A549 (cell line): Measurements from ENCODE around the gene SS18L1. TPM values are rescaled to one million over a fixed set of nuclear protein-coding genes. Genes with fewer than 3 reads are reported as not detected.

Experiments used
- ATAC-seq, 2 experiments: fragments of 200-7000 bp in 1 of 2; fragments of >200 bp in 1 of 2; cut with Nextera tagmentation in 1 of 2; cut with Tn5 transposase in 1 of 2; 3 replicates each; pipeline versions ENCODE4 v1.8.0 to v1.9.1; 2018 to 2020; ENCODE audit warnings: mild to moderate bottlenecking in 1 of 2, moderate library complexity in 1 of 2
- CTCF ChIA-PET: fragments of 300-600 bp; sonication (Branson Sonifier 250); formaldehyde crosslinking; extraction: SDS; loops from one replicate; lab custom pipeline; 2021; ENCODE audit warnings: antibody characterized with exemption, inconsistent platforms; lab: Yijun Ruan, JAX
- POLR2A ChIA-PET: fragments of 350-600 bp; formaldehyde crosslinking; extraction: SDS; loops from one replicate; lab custom pipeline; 2021; ENCODE audit warnings: antibody characterized with exemption, inconsistent platforms; lab: Yijun Ruan, JAX
- DNase-seq, 2 experiments: peaks; one replicate each; pipeline versions ENCODE4 v3.0.0 to v3.0.0-alpha.2; 2011 to 2016; ENCODE audit warnings: low read depth in 1 of 2, low spot score in 1 of 2
- FAIRE-seq: peaks from 2 replicates; lab custom pipeline; 2011; peaks lifted over from hg19 to GRCh38; lab: Jason Lieb, UNC
- H3K27ac ChIP-seq, 2 experiments: fragments of >200 bp; sonication (Bioruptor Twin); formaldehyde crosslinking; 3 replicates each; pipeline ENCODE4 v1.5.1; 2016 to 2017
- H3K4me1 ChIP-seq: fragments of >200 bp; sonication (Bioruptor Twin); formaldehyde crosslinking; 3 replicates; pipeline ENCODE4 v1.6.1; 2016
- H3K4me2 ChIP-seq: fragments of >200 bp; sonication (Bioruptor Twin); formaldehyde crosslinking; 3 replicates; pipeline ENCODE4 v1.6.1; 2016
- H3K4me3 ChIP-seq: fragments of >200 bp; sonication (Bioruptor Twin); formaldehyde crosslinking; 3 replicates; pipeline ENCODE4 v1.5.1; 2016
- H3K9me3 ChIP-seq: fragments of >200 bp; sonication (Bioruptor Twin); formaldehyde crosslinking; 3 replicates; pipeline ENCODE4 v1.6.1; 2016
- BHLHE40 ChIP-seq: IDR thresholded peaks from 2 replicates; pipeline ENCODE4 v1.6.1; 2012; ENCODE audit warnings: low read depth, low read length, inconsistent platforms
- CHD4 ChIP-seq: fragments of 200-600 bp; sonication (generic); IDR thresholded peaks from 2 replicates; pipeline ENCODE4 v1.6.1; 2016; ENCODE audit warnings: antibody characterized with exemption, mild to moderate bottlenecking, borderline replicate concordance
- EHF ChIP-seq: fragments of 250-450 bp; sonication (Bioruptor Pico); IDR thresholded peaks from 2 replicates; pipeline ENCODE4 v1.5.0; 2020; ENCODE audit warnings: mild to moderate bottlenecking
- EHMT2 ChIP-seq: fragments of 200-600 bp; sonication (generic); IDR thresholded peaks from 2 replicates; pipeline ENCODE4 v1.6.1; 2016; ENCODE audit warnings: antibody characterized with exemption, low read depth, mild to moderate bottlenecking, moderate library complexity
- FOSL2 ChIP-seq, 2 experiments: fragments of 450-650 bp in 1 of 2; fragments of >200 bp in 1 of 2; sonication (Bioruptor Twin) in 1 of 2; formaldehyde crosslinking; IDR thresholded peaks; 2 replicates each; pipeline versions ENCODE4 v1.5.0 to v1.6.1; 2016 to 2020; ENCODE audit warnings: mild to moderate bottlenecking in 1 of 2, moderate library complexity in 1 of 2
- HOXB13 ChIP-seq: fragments of 250-450 bp; sonication (Bioruptor Pico); IDR thresholded peaks from 2 replicates; pipeline ENCODE4 v1.5.0; 2020; ENCODE audit warnings: low read depth, mild to moderate bottlenecking, moderate library complexity
- KDM1A ChIP-seq: fragments of 200-600 bp; sonication (generic); IDR thresholded peaks from 2 replicates; pipeline ENCODE4 v1.6.1; 2016; ENCODE audit warnings: low read depth, mild to moderate bottlenecking
- MAZ ChIP-seq: fragments of 150-350 bp; IDR thresholded peaks from 2 replicates; pipeline ENCODE4 v1.6.1; 2014; ENCODE audit warnings: antibody characterized with exemption, low read depth, low read length, borderline replicate concordance
- MYC ChIP-seq: IDR thresholded peaks from 2 replicates; pipeline ENCODE4 v1.6.1; 2012; ENCODE audit warnings: mild to moderate bottlenecking, inconsistent platforms, low read length, improper control_type of control experiment, borderline replicate concordance
- POLR2A ChIP-seq: IDR thresholded peaks from 2 replicates; pipeline ENCODE4 v1.6.1; 2012; ENCODE audit warnings: mild to moderate bottlenecking, low read length
- RFX5 ChIP-seq: fragments of 450-650 bp; IDR thresholded peaks from 2 replicates; pipeline ENCODE4 v1.7.1; 2014; ENCODE audit warnings: antibody characterized with exemption, mild to moderate bottlenecking, moderate library complexity
- SMC3 ChIP-seq: fragments of >200 bp; sonication (Bioruptor Twin); formaldehyde crosslinking; IDR thresholded peaks from 3 replicates; pipeline ENCODE4 v1.6.1; 2018; ENCODE audit warnings: inconsistent platforms
- SREBF2 ChIP-seq: fragments of 450-650 bp; IDR thresholded peaks from 2 replicates; pipeline ENCODE4 v1.6.1; 2014; ENCODE audit warnings: mild to moderate bottlenecking, moderate library complexity
- ZFP36 ChIP-seq: fragments of 450-650 bp; IDR thresholded peaks from 2 replicates; pipeline ENCODE4 v1.6.1; 2014; ENCODE audit warnings: borderline replicate concordance; ENCODE audit not compliant: partially characterized antibody
- WGBS: methylation state at CpG from one replicate; pipeline ENCODE4 v1.1.6; 2017; ENCODE audit errors: missing lambda C conversion rate; 5-methylcytosine and 5-hydroxymethylcytosine counted together
- polyA plus RNA-seq, 4 experiments: library from polyadenylated mRNA; depleted of rRNA in 3 of 4; stranded (reverse); fragments of >200 nt; fragmentation: RNase III in 1 of 4; extraction: RNeasy Plus Mini Kit Qiagen cat#74134 plus additional on column Dnase treatment in 1 of 4; gene quantifications; 2 replicates in 3 of 4; 3 replicates in 1 of 4; pipeline ENCODE4 v1.2.3, GENCODE V29; 2011 to 2017
- TF ChIP-seq, protein P1 (sequence below): fragments of 150-350 bp; IDR thresholded peaks from 2 replicates; pipeline ENCODE4 v1.6.1; 2014; ENCODE audit warnings: low read depth, mild to moderate bottlenecking, low read length
- TF ChIP-seq, protein P2 (sequence below): IDR thresholded peaks from 2 replicates; pipeline ENCODE4 v1.6.1; 2012
- TF ChIP-seq, protein P3 (sequence below): fragments of 250-450 bp; sonication (Bioruptor Pico); IDR thresholded peaks from 2 replicates; pipeline ENCODE4 v1.5.0; 2020; ENCODE audit warnings: low read depth, mild to moderate bottlenecking, moderate library complexity
- TF ChIP-seq, protein P4 (sequence below): fragments of >200 bp; sonication (Bioruptor Twin); formaldehyde crosslinking; IDR thresholded peaks from 3 replicates; pipeline ENCODE4 v1.5.1; 2016
- TF ChIP-seq, protein P5 (sequence below): IDR thresholded peaks from 2 replicates; pipeline ENCODE4 v1.6.1; 2012

Gene SS18L1
- polyA plus RNA-seq, 2 of the 4 experiments (the other 2 are of a cell fraction): 7.4 to 13.1 TPM

DNA sequence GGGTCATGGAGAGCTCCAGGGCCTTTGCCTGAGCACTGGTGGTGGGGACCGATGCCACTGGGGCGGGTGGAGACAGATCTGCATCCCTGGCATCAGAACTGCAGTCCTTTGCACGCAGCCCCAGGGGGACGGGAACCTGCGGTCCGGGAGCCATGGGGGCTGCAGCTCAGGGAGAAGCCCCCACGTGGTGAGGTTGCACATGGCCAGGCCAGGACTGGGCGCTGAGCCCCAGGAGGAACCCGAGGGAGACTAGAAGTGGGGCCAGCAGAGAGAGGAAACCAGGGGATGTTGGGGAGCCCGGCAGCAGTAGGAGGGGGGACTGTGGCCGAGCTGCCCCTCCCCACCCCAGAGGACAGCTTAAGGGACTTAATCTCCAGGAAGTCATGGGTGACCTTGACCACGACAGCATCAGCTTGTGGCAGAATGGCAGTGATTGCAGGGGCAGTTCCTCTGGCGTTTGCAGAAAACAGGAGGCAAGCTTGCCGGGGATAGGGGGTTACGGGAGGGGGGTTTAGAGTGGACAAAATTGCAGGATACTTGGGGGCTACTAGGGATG lies 39.3 kb upstream of the SS18L1 start:
- Histone ChIP-seq H3K27ac (no peak overlapping the region), H3K4me2 (no peak overlapping the region), H3K4me1 (no peaks in the 10 kb centered on the region), H3K4me3 (no peak overlapping the region), H3K9me3 (peaks cover 86% of the 10 kb centered on the region)
- TF ChIP-seq CHD4: no peak
- TF ChIP-seq, protein P1, sequence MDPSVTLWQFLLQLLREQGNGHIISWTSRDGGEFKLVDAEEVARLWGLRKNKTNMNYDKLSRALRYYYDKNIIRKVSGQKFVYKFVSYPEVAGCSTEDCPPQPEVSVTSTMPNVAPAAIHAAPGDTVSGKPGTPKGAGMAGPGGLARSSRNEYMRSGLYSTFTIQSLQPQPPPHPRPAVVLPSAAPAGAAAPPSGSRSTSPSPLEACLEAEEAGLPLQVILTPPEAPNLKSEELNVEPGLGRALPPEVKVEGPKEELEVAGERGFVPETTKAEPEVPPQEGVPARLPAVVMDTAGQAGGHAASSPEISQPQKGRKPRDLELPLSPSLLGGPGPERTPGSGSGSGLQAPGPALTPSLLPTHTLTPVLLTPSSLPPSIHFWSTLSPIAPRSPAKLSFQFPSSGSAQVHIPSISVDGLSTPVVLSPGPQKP: no peak
- TF ChIP-seq, protein P2, sequence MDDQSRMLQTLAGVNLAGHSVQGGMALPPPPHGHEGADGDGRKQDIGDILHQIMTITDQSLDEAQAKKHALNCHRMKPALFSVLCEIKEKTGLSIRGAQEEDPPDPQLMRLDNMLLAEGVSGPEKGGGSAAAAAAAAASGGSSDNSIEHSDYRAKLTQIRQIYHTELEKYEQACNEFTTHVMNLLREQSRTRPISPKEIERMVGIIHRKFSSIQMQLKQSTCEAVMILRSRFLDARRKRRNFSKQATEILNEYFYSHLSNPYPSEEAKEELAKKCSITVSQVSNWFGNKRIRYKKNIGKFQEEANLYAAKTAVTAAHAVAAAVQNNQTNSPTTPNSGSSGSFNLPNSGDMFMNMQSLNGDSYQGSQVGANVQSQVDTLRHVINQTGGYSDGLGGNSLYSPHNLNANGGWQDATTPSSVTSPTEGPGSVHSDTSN: no peak
- TF ChIP-seq SREBF2: no peak
- TF ChIP-seq HOXB13 (CRISPR knock-in tag): no peak
- no peak for TF ChIP-seq KDM1A
- no peak for TF ChIP-seq MYC
- TF ChIP-seq FOSL2 (IDR thresholded peaks at IDR 0.05): no peak
- TF ChIP-seq FOSL2 (CRISPR knock-in tag; IDR thresholded peaks at IDR 0.05): no peak
- TF ChIP-seq ZFP36: no peak
- TF ChIP-seq, protein P3, sequence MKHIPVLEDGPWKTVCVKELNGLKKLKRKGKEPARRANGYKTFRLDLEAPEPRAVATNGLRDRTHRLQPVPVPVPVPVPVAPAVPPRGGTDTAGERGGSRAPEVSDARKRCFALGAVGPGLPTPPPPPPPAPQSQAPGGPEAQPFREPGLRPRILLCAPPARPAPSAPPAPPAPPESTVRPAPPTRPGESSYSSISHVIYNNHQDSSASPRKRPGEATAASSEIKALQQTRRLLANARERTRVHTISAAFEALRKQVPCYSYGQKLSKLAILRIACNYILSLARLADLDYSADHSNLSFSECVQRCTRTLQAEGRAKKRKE (CRISPR knock-in tag): no peak
- TF ChIP-seq, protein P4, sequence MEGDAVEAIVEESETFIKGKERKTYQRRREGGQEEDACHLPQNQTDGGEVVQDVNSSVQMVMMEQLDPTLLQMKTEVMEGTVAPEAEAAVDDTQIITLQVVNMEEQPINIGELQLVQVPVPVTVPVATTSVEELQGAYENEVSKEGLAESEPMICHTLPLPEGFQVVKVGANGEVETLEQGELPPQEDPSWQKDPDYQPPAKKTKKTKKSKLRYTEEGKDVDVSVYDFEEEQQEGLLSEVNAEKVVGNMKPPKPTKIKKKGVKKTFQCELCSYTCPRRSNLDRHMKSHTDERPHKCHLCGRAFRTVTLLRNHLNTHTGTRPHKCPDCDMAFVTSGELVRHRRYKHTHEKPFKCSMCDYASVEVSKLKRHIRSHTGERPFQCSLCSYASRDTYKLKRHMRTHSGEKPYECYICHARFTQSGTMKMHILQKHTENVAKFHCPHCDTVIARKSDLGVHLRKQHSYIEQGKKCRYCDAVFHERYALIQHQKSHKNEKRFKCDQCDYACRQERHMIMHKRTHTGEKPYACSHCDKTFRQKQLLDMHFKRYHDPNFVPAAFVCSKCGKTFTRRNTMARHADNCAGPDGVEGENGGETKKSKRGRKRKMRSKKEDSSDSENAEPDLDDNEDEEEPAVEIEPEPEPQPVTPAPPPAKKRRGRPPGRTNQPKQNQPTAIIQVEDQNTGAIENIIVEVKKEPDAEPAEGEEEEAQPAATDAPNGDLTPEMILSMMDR: no peak
- no peak for TF ChIP-seq POLR2A
- TF ChIP-seq MAZ: no peak
- TF ChIP-seq RFX5: no peak
- TF ChIP-seq EHF: no peak
- TF ChIP-seq, protein P5, sequence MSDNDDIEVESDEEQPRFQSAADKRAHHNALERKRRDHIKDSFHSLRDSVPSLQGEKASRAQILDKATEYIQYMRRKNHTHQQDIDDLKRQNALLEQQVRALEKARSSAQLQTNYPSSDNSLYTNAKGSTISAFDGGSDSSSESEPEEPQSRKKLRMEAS: no peak
- no peak for TF ChIP-seq BHLHE40
- no peak for TF ChIP-seq EHMT2
- POLR2A ChIA-PET: interaction anchor here (0.8 kb wide), 1 partner anchor 289 kb away, joined by 6 read pairs; no protein-coding TSS in a partner anchor
- FAIRE-seq (no peak), ATAC-seq (no peak), DNase-seq (no peak)
- CTCF ChIA-PET: interaction anchor here (1.0 to 1.6 kb wide), 4 partner anchors 8 to 69 kb away, joined by 3 read pairs; no protein-coding TSS in a partner anchor
- WGBS: 37% methylated on average over 14 of the region's 15 CpGs

DNA sequence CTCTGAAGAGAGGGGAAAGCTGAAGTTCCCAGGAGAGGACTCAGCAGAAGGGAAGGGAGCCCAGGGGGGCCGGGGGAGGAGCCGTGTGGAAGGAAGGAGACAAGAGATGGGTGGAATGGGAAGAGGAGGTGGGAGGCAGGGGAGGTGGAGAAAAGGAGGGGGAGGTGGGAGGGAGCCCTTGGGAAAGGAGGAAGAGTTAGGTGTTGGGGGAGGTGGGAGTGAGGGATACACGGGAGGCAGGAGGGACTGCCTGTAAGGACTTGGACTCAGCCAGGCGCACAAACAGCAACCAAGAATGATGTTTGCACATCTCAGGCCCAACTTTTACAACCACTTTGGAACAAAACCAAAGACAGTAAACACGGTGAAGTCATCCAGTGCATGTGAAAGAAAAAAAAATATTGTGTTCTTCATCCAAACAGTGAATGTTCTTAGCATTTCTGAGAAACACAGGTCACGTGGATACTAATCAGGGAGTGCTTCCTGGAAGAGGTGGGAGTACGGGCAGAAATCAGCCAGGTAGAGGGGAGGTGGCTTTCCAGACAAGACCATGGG lies 38.7 kb upstream of the SS18L1 start:
- CTCF ChIA-PET: interaction anchor here (1.3 kb wide), 1 partner anchor 16 kb away, joined by 3 read pairs; no protein-coding TSS in a partner anchor
- H3K4me2 ChIP-seq: no peak overlapping the region
- no peak for ATAC-seq
- H3K27ac ChIP-seq: no peak overlapping the region
- POLR2A ChIA-PET: interaction anchor here (0.8 kb wide), 1 partner anchor 288 kb away, joined by 6 read pairs; no protein-coding TSS in a partner anchor
- TF ChIP-seq SMC3: no peak
- peak; percentile 4 for TF ChIP-seq ZFP36
- no peak for FAIRE-seq
- 35% methylated on average over 7 of the region's 7 CpGs for WGBS
- no peak overlapping the region for H3K4me3 ChIP-seq
- DNase-seq: no peak
- H3K4me1 ChIP-seq: no peaks in the 10 kb centered on the region
- H3K9me3 ChIP-seq: peaks cover 89% of the 10 kb centered on the region
